ENCODE data around the gene ZBTB7C. TPM values are rescaled to one million over a fixed set of nuclear protein-coding genes. Genes with fewer than 3 reads are reported as not detected.

Gene ZBTB7C
- total RNA-seq, 1 donor from 2014 or later = 0.15 TPM

- Histone ChIP-seq H2AFZ (replicated peaks) (peak overlapping the region; percentile 7), H3K27me3 (no peaks in the 10 kb centered on the region), H4K20me1 (ENCODE audit: low read depth) (no peaks in the 10 kb centered on the region), H3K4me1 (peaks cover 45% of the 10 kb centered on the region), H3K79me2 (ENCODE audit: low read depth) (no peaks in the 10 kb centered on the region), H3K27ac (peak overlapping the region; percentile 71), H3K4me2 (peak overlapping the region; percentile 8), H3F3A (ENCODE audit: low read depth) (peaks cover 50% of the 10 kb centered on the region), H3K9ac (no peak overlapping the region), H3K4me3 (no peak overlapping the region), H3K36me3 (no peaks in the 10 kb centered on the region), H3K9me3 (ENCODE audit: low read depth) (no peaks in the 10 kb centered on the region)
- H3K27me3 Mint-ChIP-seq (ENCODE audit: insufficient read depth, low read depth) = peaks cover 18% of the 10 kb centered on the region
- no peak overlapping the region for H3K4me3 Mint-ChIP-seq
- H3K27ac Mint-ChIP-seq = peak overlapping the region; percentile 78
- no peak for TF ChIP-seq EZH2 (IDR thresholded peaks at IDR 0.05)
- no peak for TF ChIP-seq CTCF (IDR thresholded peaks at IDR 0.05)
- no peak for TF ChIP-seq EZH2phosphoT487 (IDR thresholded peaks at IDR 0.05)
- peaks cover 2% of the 10 kb centered on the region for H3K9me3 Mint-ChIP-seq
- no peak for DNase-seq (ENCODE audit: low spot score)
- H3K36me3 Mint-ChIP-seq = no peaks in the 10 kb centered on the region
- peaks cover 46% of the 10 kb centered on the region for H3K4me1 Mint-ChIP-seq
Measured at GRCh38 chr18:47981830-47982229, 427.4 kb downstream of the ZBTB7C start.

- Mint-ChIP-seq H3K27me3 (ENCODE audit: insufficient read depth, low read depth) (peaks cover 15% of the 10 kb centered on the region), H3K4me3 (no peak overlapping the region), H3K4me1 (peaks cover 42% of the 10 kb centered on the region), H3K27ac (peak overlapping the region; percentile 87), H3K9me3 (peaks cover 2% of the 10 kb centered on the region), H3K36me3 (no peaks in the 10 kb centered on the region)
- H3K4me2 ChIP-seq = peak overlapping the region; percentile 8
- DNase-seq (ENCODE audit: low spot score) = peak; percentile 20
- no peaks in the 10 kb centered on the region for H3K27me3 ChIP-seq
- TF ChIP-seq EZH2phosphoT487 (IDR thresholded peaks at IDR 0.05) = no peak
- no peak for TF ChIP-seq CTCF (IDR thresholded peaks at IDR 0.05)
- TF ChIP-seq EZH2 (IDR thresholded peaks at IDR 0.05) = no peak
- H3K27ac ChIP-seq = peak overlapping the region; percentile 71
- no peaks in the 10 kb centered on the region for H3K36me3 ChIP-seq
- H3K79me2 ChIP-seq (ENCODE audit: low read depth) = no peaks in the 10 kb centered on the region
- H3F3A ChIP-seq (ENCODE audit: low read depth) = peaks cover 51% of the 10 kb centered on the region
- H3K4me1 ChIP-seq = peaks cover 45% of the 10 kb centered on the region
- H3K9me3 ChIP-seq (ENCODE audit: low read depth) = no peaks in the 10 kb centered on the region
- no peaks in the 10 kb centered on the region for H4K20me1 ChIP-seq (ENCODE audit: low read depth)
- no peak overlapping the region for H3K9ac ChIP-seq
- H2AFZ ChIP-seq (replicated peaks) = peak overlapping the region; percentile 7
- no peak overlapping the region for H3K4me3 ChIP-seq
Measured at GRCh38 chr18:47981320-47981719, 427.9 kb downstream of the ZBTB7C start.

- H3K9me3 Mint-ChIP-seq = peaks cover 2% of the 10 kb centered on the region
- Histone ChIP-seq H3K79me2 (ENCODE audit: low read depth) (no peaks in the 10 kb centered on the region), H2AFZ (replicated peaks) (no peak overlapping the region), H3F3A (ENCODE audit: low read depth) (peaks cover 61% of the 10 kb centered on the region), H3K27me3 (no peaks in the 10 kb centered on the region), H3K27ac (no peak overlapping the region), H4K20me1 (ENCODE audit: low read depth) (no peaks in the 10 kb centered on the region), H3K36me3 (no peaks in the 10 kb centered on the region), H3K4me2 (peak overlapping the region; percentile 42), H3K4me1 (peaks cover 59% of the 10 kb centered on the region), H3K9me3 (ENCODE audit: low read depth) (no peaks in the 10 kb centered on the region), H3K9ac (no peak overlapping the region), H3K4me3 (no peak overlapping the region)
- H3K27ac Mint-ChIP-seq = peak overlapping the region; percentile 66
- peaks cover 13% of the 10 kb centered on the region for H3K27me3 Mint-ChIP-seq (ENCODE audit: insufficient read depth, low read depth)
- no peak overlapping the region for H3K4me3 Mint-ChIP-seq
- peaks cover 47% of the 10 kb centered on the region for H3K4me1 Mint-ChIP-seq
- TF ChIP-seq EZH2phosphoT487 (IDR thresholded peaks at IDR 0.05) = no peak
- TF ChIP-seq EZH2 (IDR thresholded peaks at IDR 0.05) = no peak
- no peak for TF ChIP-seq CTCF (IDR thresholded peaks at IDR 0.05)
- no peaks in the 10 kb centered on the region for H3K36me3 Mint-ChIP-seq
- DNase-seq (ENCODE audit: low spot score) = no peak
Measured at GRCh38 chr18:47979611-47980200, 429.5 kb downstream of the ZBTB7C start.
